ENCODE data around the gene PURA. TPM values are rescaled to one million over a fixed set of nuclear protein-coding genes. Genes with fewer than 3 reads are reported as not detected.

Gene PURA
- total RNA-seq, 1 donor = 29.7 TPM

- H3K36me3 ChIP-seq (ENCODE audit: insufficient read depth, low read length) = no peaks in the 10 kb centered on the region
- peaks cover 41% of the 10 kb centered on the region for H3K4me1 ChIP-seq (ENCODE audit: insufficient read depth, low read length)
Observed at GRCh38 chr5:140110646-140110957, 3.3 kb upstream of the PURA start.

GRCh38 chr5:140111011-140111858 lies 2.7 kb upstream of the PURA start:
- no peak overlapping the region for H2AFZ ChIP-seq (ENCODE audit: low read length)
- no peak overlapping the region for H3K4me3 ChIP-seq (ENCODE audit: insufficient read depth, low read length)
- H3K79me2 ChIP-seq (ENCODE audit: insufficient read depth, low read length) = peaks cover 80% of the 10 kb centered on the region
- H4K20me1 ChIP-seq (ENCODE audit: insufficient read depth, low read length) = peaks cover 46% of the 10 kb centered on the region
- H3K27me3 ChIP-seq (ENCODE audit: insufficient read depth, low read length) = no peaks in the 10 kb centered on the region
- H3K4me1 ChIP-seq (ENCODE audit: insufficient read depth, low read length) = peaks cover 47% of the 10 kb centered on the region
- DNase-seq (ENCODE audit: insufficient read length, low spot score, missing footprints) = no peak
- TF ChIP-seq CTCF (IDR thresholded peaks at IDR 0.05; ENCODE audit: extremely low read depth, low read depth, low read length) = no peak
- H3K9me3 ChIP-seq (ENCODE audit: low read depth, low read length) = no peaks in the 10 kb centered on the region
- no peak overlapping the region for H3K4me2 ChIP-seq (ENCODE audit: insufficient read depth, low read length)
- no peaks in the 10 kb centered on the region for H3K36me3 ChIP-seq (ENCODE audit: insufficient read depth, low read length)
- H3K27ac ChIP-seq (ENCODE audit: low read depth, low read length) = no peak overlapping the region

More at GRCh38 chr5:140110646-140110957, 3.3 kb upstream of the PURA start:
- H2AFZ ChIP-seq (ENCODE audit: low read length) = no peak overlapping the region
- H4K20me1 ChIP-seq (ENCODE audit: insufficient read depth, low read length) = peaks cover 40% of the 10 kb centered on the region
- no peak overlapping the region for H3K4me2 ChIP-seq (ENCODE audit: insufficient read depth, low read length)
- peaks cover 73% of the 10 kb centered on the region for H3K79me2 ChIP-seq (ENCODE audit: insufficient read depth, low read length)
- no peak overlapping the region for H3K27ac ChIP-seq (ENCODE audit: low read depth, low read length)
- no peak for DNase-seq (ENCODE audit: insufficient read length, low spot score, missing footprints)
- TF ChIP-seq CTCF (IDR thresholded peaks at IDR 0.05; ENCODE audit: extremely low read depth, low read depth, low read length) = no peak
- no peaks in the 10 kb centered on the region for H3K27me3 ChIP-seq (ENCODE audit: insufficient read depth, low read length)
- no peaks in the 10 kb centered on the region for H3K9me3 ChIP-seq (ENCODE audit: low read depth, low read length)
- no peak overlapping the region for H3K4me3 ChIP-seq (ENCODE audit: insufficient read depth, low read length)

GRCh38 chr5:140111859-140112551 lies 1.9 kb upstream of the PURA start:
- Histone ChIP-seq H3K4me1 (ENCODE audit: insufficient read depth, low read length) (peaks cover 43% of the 10 kb centered on the region), H3K79me2 (ENCODE audit: insufficient read depth, low read length) (peaks cover 87% of the 10 kb centered on the region), H3K27ac (ENCODE audit: low read depth, low read length) (no peak overlapping the region), H3K36me3 (ENCODE audit: insufficient read depth, low read length) (no peaks in the 10 kb centered on the region), H3K9me3 (ENCODE audit: low read depth, low read length) (no peaks in the 10 kb centered on the region), H4K20me1 (ENCODE audit: insufficient read depth, low read length) (peaks cover 52% of the 10 kb centered on the region), H3K4me2 (ENCODE audit: insufficient read depth, low read length) (peak overlapping the region; percentile 94), H2AFZ (ENCODE audit: low read length) (no peak overlapping the region), H3K27me3 (ENCODE audit: insufficient read depth, low read length) (no peaks in the 10 kb centered on the region), H3K4me3 (ENCODE audit: insufficient read depth, low read length) (no peak overlapping the region)
- no peak for DNase-seq (ENCODE audit: insufficient read length, low spot score, missing footprints)
- no peak for TF ChIP-seq CTCF (IDR thresholded peaks at IDR 0.05; ENCODE audit: extremely low read depth, low read depth, low read length)

- Histone ChIP-seq H3K4me3 (ENCODE audit: insufficient read depth, low read length) (peak overlapping the region; percentile 82), H3K79me2 (ENCODE audit: insufficient read depth, low read length) (peaks cover 95% of the 10 kb centered on the region), H3K4me2 (ENCODE audit: insufficient read depth, low read length) (peak overlapping the region; percentile 94), H3K9me3 (ENCODE audit: low read depth, low read length) (no peaks in the 10 kb centered on the region), H3K36me3 (ENCODE audit: insufficient read depth, low read length) (no peaks in the 10 kb centered on the region), H3K27me3 (ENCODE audit: insufficient read depth, low read length) (no peaks in the 10 kb centered on the region), H3K27ac (ENCODE audit: low read depth, low read length) (peak overlapping the region; percentile 72), H3K4me1 (ENCODE audit: insufficient read depth, low read length) (peaks cover 39% of the 10 kb centered on the region), H4K20me1 (ENCODE audit: insufficient read depth, low read length) (peaks cover 60% of the 10 kb centered on the region), H2AFZ (ENCODE audit: low read length) (no peak overlapping the region)
- peak; percentile 88 for DNase-seq (ENCODE audit: insufficient read length, low spot score, missing footprints)
- TF ChIP-seq CTCF (IDR thresholded peaks at IDR 0.05; ENCODE audit: extremely low read depth, low read depth, low read length) = no peak
Observed at GRCh38 chr5:140112685-140113179, 1.2 kb upstream of the PURA start.
